Heart right ventricle (tissue), 16 donors: ENCODE measurements around the gene CCDC102B. TPM values are rescaled to one million over a fixed set of nuclear protein-coding genes. Genes with fewer than 3 reads are reported as not detected.

Experiments
- ATAC-seq, 8 donors: fragments of 200-7000 bp; cut with Tn5 transposase; one replicate each; pipeline ENCODE4 v1.9.1; 2020; ENCODE audit warnings: mild to moderate bottlenecking in 8 of 8, moderate library complexity in 8 of 8, moderate number of reproducible peaks in 1 of 8
- DNase-seq, 2 donors: peaks; one replicate each; pipeline ENCODE4 v3.0.0-alpha.2; 2020
- H3K27ac ChIP-seq, 10 donors: fragments of 200-600 bp; sonication (generic) in 2 of 10; one replicate each; pipeline versions ENCODE4 v1.5.0 to v1.8.0; 2020 to 2022; ENCODE audit warnings: mild to moderate bottlenecking in 3 of 10
- H3K27me3 ChIP-seq, 7 donors: fragments of 200-600 bp; one replicate each; pipeline ENCODE4 v1.8.0; 2021 to 2022; ENCODE audit warnings: mild to moderate bottlenecking in 2 of 7
- H3K36me3 ChIP-seq, 9 donors: fragments of 200-600 bp; sonication (generic) in 1 of 9; one replicate each; pipeline versions ENCODE4 v1.5.0 to v1.8.0; 2020 to 2022; ENCODE audit warnings: mild to moderate bottlenecking in 2 of 9
- H3K4me1 ChIP-seq, 9 donors: fragments of 200-600 bp; sonication (generic) in 1 of 9; one replicate each; pipeline versions ENCODE4 v1.5.0 to v1.8.0; 2020 to 2022; ENCODE audit warnings: mild to moderate bottlenecking in 4 of 9
- H3K4me3 ChIP-seq, 10 donors: fragments of 200-600 bp; sonication (generic) in 2 of 10; one replicate each; pipeline versions ENCODE4 v1.5.0 to v1.8.0; 2020 to 2022; ENCODE audit warnings: mild to moderate bottlenecking in 7 of 10, moderate library complexity in 2 of 10
- H3K9me3 ChIP-seq, 11 donors: fragments of 200-600 bp in 10 of 11; sonication (generic) in 2 of 11; one replicate each; pipeline versions ENCODE4 v1.5.0 to v1.8.0; 2013 to 2022; ENCODE audit warnings: mild to moderate bottlenecking in 2 of 11, control low read depth in 1 of 11, moderate library complexity in 1 of 11
- CTCF ChIP-seq, 9 donors: fragments of 200-600 bp; sonication (generic) in 2 of 9; IDR thresholded peaks; one replicate each; pipeline versions ENCODE4 v1.5.0 to v1.8.0; 2021 to 2022; ENCODE audit warnings: antibody characterized with exemption in 9 of 9, mild to moderate bottlenecking in 5 of 9, moderate library complexity in 1 of 9
- WGBS, 2 donors: extraction: QIAGEN DNeasy Blood & Tissue Kit; methylation state at CpG; one replicate each; pipeline ENCODE4 v1.1.7; 2013; ENCODE audit warnings: inconsistent platforms in 1 of 2; 5-methylcytosine and 5-hydroxymethylcytosine counted together
- intact Hi-C, 10 donors: fragments of 100-400 bp; cut with DNase I; formaldehyde crosslinking; loops; one replicate each; pipeline versions ENCODE4 v1.11.1 to v1.14.2; 2022
- polyA plus RNA-seq, 2 donors: library from polyadenylated mRNA; stranded (reverse); fragments of 200-250 nt; gene quantifications; one replicate each; pipeline ENCODE4 v1.2.3, GENCODE V29; 2013
- total RNA-seq, 10 donors: library from RNA; stranded (reverse); fragmentation: NEBNext Ultra II Directional in 3 of 10; extraction: Animal tissue kit (Norgen Biotek cat#: 25700) in 3 of 10; gene quantifications; one replicate each; pipeline versions ENCODE4 v1.2.1 to v1.2.4, GENCODE V29; 2021 to 2023
- donor health status: Arrhythmogenic right ventricular cardiomyopathy.
- donor health status: ischemic (EF 13 %, LVEDD 7.1; RV severe dilation, severe dysfunction).
- donor health status: healthy with polysubstance abuse.
- donor health status: DM: no; HTN: yes; CAD: no.
- donor health status: DM: no; HTN: no; CAD: no.
- donor health status: ischemic (EF 25% LVEDD 6.9; RV normal size, moderate dysfunction).
- donor health status: ischemic (EF 25% LVEDD 5.7; RV mildly dilated, moderate dysfunction).
- donor health status: healthy.
- donor health status: DM: yes; HTN: yes; CAD: no.
- donor health status: Ischemic cardiomyopathy.
- donor health status: ischemic (EF 35%, LVEDD 5.7; RV mildly dilated, moderate dysfunction).
- donor health status: nonischemic (EF 11% LVEDD 7.7; RV severe dilation, severe dysfunction).
- donor health status: DM: yes; HTN: yes; CAD: no.
- donor health status: PGD.
- donor health status: ischemic (EF 29% LVEDD 5.4; RV normal size, mild dysfunction).
- donor health status: nonischemic (EF 23%, LVEDD 6.1; RV moderate dilation, normal function).

Gene CCDC102B
- total and polyA plus RNA-seq, 12 donors, result 2.8 to 7.3 (median 5.8) TPM

- WGBS, 2 donors, result 21 to 41% methylated on average over 1 of the region's 1 CpG
- Histone ChIP-seq H3K36me3 (no peaks in the 10 kb centered on the region), H3K27ac (no peak overlapping the region), H3K4me3 (no peak overlapping the region), H3K27me3 (no peaks in the 10 kb centered on the region), H3K9me3 (no peaks in the 10 kb centered on the region), H3K4me1 (no peaks in the 10 kb centered on the region)
- intact Hi-C loops, result loop anchor here in 1 of 10 donors (2.0 kb wide), 1 partner anchor 42 kb away; no protein-coding TSS in a partner anchor
- DNase-seq (no peak), ATAC-seq (no peak)
- TF ChIP-seq CTCF (IDR thresholded peaks at IDR 0.05), result peak in 6 of 9 donors; percentile 11 to 45 (median 35)
Observed at GRCh38 chr18:68925268-68925667, 127.4 kb downstream of the CCDC102B start.

- Histone ChIP-seq H3K36me3 (no peaks in the 10 kb centered on the region), H3K4me1 (no peaks in the 10 kb centered on the region), H3K9me3 (no peaks in the 10 kb centered on the region), H3K27ac (no peak overlapping the region), H3K27me3 (no peaks in the 10 kb centered on the region), H3K4me3 (no peak overlapping the region)
- DNase-seq (no peak), ATAC-seq (no peak)
- WGBS, 2 donors, result 67 to 70% methylated on average over 6 of the region's 6 CpGs
- TF ChIP-seq CTCF (IDR thresholded peaks at IDR 0.05), result no peak
- intact Hi-C loops, result no loop called here
Observed at GRCh38 chr18:68928762-68929675, 131.1 kb downstream of the CCDC102B start.

GRCh38 chr18:68935686-68936085 is 137.8 kb downstream of the CCDC102B start:
- no peak for TF ChIP-seq CTCF (IDR thresholded peaks at IDR 0.05)
- Histone ChIP-seq H3K9me3 (peaks cover 0 to 4% (median 0%) of the 10 kb centered on the region in 11 donors), H3K27ac (no peak overlapping the region), H3K4me3 (no peak overlapping the region), H3K36me3 (no peaks in the 10 kb centered on the region), H3K27me3 (no peaks in the 10 kb centered on the region), H3K4me1 (no peaks in the 10 kb centered on the region)
- intact Hi-C loops, result no loop called here
- no peak for ATAC-seq
- no peak for DNase-seq

- no peaks in the 10 kb centered on the region for H3K27me3 ChIP-seq
- peaks cover 0 to 4% (median 0%) of the 10 kb centered on the region in 11 donors for H3K9me3 ChIP-seq
- DNase-seq (no peak), ATAC-seq (no peak)
- intact Hi-C loops, result no loop called here
- H3K27ac ChIP-seq, result no peak overlapping the region
- 46% methylated on average over 4 of the region's 4 CpGs for WGBS, 2 donors
- no peaks in the 10 kb centered on the region for H3K36me3 ChIP-seq
- H3K4me1 ChIP-seq, result no peaks in the 10 kb centered on the region
- TF ChIP-seq CTCF (IDR thresholded peaks at IDR 0.05), result no peak
- no peak overlapping the region for H3K4me3 ChIP-seq
Observed at GRCh38 chr18:68937029-68937599, 139.2 kb downstream of the CCDC102B start.
